Measurements from ENCODE around the gene FAM171A1. TPM values are rescaled to one million over a fixed set of nuclear protein-coding genes. Genes with fewer than 3 reads are reported as not detected.
"Not testable (repeated sequence)": the region's sequence is repeated elsewhere in the genome, so short reads cannot be mapped to it uniquely, and the experiment has no call there.

Gene FAM171A1
- total RNA-seq, 1 donor from 2014 or later = 2.4 TPM

- no peak for DNase-seq (ENCODE audit: low spot score)
Observed at GRCh38 chr10:15344876-15345285, 26.2 kb downstream of the FAM171A1 start.

DNA sequence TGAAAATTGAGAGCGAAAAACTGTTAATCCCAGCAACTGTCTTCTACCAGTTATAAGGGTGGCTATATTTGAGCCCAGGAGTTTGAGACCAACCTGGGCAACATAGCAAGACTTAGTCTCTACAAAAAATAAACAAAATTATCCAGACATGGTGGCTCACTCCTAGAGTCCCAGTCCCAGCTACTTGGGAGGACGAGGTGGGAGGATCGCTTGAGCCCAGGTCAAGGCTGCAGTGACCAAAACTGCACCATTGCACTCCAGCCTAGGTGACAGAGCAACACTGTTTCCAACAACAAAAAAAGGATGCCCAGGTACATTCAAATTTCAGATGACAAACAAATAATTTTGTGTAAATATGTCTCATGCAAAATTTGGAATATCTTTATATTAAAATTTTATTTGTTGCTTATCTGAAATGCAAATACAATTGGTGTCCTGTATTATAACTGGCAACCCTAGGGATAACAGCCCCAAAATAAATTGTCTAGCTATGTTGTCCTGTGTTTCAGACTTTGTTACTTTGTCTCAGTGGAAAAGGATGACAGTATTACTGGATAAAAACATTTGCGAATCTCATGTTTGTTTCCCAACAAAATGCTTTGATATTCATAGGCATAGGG, 26.7 kb downstream of the FAM171A1 start:
- DNase-seq (ENCODE audit: low spot score) = no peak

DNA sequence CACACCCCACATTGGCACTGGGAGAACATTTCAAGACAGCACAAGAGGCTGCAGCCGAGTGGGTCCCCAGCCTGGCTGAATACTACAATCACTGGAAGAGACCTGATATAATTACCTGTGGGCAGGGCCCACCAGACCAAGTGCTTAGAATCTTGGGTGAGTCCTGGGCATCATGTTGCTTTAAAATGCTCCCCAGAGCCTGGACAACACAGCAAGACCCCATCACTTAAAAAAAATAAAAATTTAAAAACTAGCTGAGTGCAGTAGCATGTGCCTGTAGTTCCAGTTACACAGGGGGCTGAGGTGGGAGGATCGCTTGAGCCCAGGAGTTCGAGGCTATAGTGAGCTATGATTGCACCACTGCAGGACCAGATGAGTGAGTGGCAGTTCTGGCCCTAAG, 28.1 kb downstream of the FAM171A1 start:
- no peak for DNase-seq (ENCODE audit: low spot score)

DNA sequence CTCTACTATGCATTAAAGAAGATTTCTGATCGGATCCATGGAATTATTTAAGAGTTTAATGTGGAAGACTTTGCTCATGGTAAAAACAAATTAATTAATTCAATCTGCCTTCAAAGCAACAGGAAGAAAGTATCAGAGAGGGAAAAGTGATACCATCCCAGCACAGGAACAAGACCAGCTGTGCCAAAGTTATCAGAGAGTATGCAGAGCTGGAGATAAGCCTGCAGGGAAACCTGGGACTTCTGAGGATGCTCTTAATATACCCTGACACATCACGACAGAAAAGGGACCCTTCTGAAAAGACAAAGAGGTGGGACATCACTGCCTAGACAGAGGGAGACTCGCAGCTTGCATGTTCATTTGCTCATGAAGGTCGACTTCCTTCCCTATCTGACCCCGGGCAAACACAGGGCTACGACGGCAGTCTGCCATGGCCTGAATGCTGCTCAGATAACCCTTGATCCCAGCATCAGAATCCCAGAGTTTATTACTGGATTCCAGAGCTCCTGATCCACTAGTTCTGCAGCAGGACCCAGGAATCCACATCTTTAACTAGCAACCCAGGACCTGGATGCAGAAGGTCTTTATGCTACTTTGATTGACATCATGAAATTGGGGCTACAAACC, 29.5 kb downstream of the FAM171A1 start:
- DNase-seq (ENCODE audit: low spot score) = no peak

DNA sequence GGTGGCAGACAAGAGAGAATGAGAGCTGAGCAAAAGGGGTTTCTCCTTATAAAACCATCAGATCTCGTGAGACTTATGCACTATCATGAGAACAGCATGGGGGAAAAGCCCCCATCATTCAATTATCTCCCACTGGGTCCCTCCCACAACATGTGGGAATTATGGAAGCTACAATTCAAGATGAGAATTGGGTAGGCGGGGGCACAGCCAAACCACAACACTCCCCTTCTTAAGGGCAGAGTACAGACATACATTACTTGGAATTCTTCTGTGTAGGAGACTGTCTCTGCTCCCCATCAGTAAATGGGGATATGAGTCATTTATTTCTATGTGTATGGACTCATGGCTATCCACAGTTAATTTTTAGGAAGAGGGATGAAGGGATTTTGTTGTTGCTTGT, 31.2 kb downstream of the FAM171A1 start:
- peak; percentile 31 for DNase-seq (ENCODE audit: low spot score)

GRCh38 chr10:15337441-15337923, 33.6 kb downstream of the FAM171A1 start:
- not testable (repeated sequence) for DNase-seq (ENCODE audit: low spot score)

- DNase-seq (ENCODE audit: low spot score) = no peak
Observed at GRCh38 chr10:15336211-15336610, 34.9 kb downstream of the FAM171A1 start.

DNA sequence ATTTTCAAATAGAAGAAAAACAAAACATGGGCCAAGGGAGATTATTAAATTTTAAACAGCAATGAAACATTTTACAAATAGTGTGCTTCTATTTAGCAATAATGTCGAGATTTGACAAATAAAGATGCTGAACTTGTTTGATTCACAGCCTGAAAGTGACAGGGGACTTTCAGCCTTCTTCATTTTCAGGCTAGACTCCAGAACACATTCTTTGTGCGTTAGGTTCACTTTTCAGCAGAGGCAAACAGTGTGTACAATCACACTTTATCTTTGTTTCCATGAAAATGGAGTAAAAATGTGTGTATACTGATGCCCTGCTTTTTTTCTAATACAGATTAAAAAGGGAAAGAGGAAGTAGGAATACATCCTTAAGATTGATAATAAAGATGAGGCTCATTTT, 35.6 kb downstream of the FAM171A1 start:
- DNase-seq (ENCODE audit: low spot score) = no peak

DNA sequence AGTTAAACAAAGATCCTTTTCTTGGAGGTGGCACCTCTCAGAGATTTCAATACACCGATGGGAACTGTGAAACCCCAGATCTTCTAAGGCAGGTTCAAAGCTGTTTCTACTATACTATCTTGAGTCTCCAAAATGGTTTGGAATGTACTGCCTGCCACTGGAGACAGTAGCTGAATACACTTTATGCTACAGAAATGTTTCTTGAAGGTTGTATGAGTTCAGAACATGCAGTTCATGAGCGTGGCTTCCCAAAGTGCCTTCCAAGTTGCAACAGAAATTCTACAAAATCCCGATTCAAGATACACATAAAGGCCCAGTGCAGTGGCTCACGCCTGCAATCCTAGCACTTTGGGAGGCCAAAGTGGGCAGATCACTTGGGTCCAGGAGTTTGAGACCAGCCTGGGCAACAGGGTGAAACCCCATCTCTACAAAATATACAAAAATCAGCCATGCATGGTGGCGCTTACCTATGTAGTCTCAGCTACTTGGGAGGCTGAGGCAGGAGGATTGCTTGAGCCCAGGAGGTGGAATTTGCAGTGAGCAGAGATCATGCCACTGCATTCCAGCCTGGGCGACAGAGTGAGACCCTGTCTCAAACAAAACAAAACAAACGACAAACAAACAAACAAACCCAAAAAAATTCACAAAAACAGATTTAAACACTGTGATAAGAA, 36.3 kb downstream of the FAM171A1 start:
- no peak for DNase-seq (ENCODE audit: low spot score)

- no peak for DNase-seq (ENCODE audit: low spot score)
Observed at GRCh38 chr10:15333909-15334649, 37.0 kb downstream of the FAM171A1 start.

- not testable (repeated sequence) for DNase-seq (ENCODE audit: low spot score)
Observed at GRCh38 chr10:15333181-15333580, 37.9 kb downstream of the FAM171A1 start.

GRCh38 chr10:15331461-15331860, 39.6 kb downstream of the FAM171A1 start:
- DNase-seq (ENCODE audit: low spot score) = no peak

DNA sequence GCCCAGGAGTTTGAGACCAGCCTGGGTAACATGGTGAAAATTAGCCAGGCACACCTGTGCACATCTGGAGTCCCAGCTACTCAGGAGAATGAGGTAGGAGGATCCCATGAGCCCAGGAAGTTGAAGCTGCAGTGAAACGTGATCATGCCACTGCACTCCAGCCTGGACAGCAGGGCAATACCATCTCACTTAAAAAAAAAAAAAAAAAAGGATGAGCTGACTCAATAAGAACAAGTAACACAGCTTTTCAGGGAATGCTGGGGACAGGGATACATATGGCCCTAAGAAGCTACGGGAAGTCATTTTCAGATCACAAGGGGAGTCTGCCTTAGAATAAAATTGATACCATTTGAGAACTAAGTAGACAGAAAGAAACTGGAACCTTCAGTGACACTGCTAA, 41.7 kb downstream of the FAM171A1 start:
- DNase-seq (ENCODE audit: low spot score) = no peak

DNA sequence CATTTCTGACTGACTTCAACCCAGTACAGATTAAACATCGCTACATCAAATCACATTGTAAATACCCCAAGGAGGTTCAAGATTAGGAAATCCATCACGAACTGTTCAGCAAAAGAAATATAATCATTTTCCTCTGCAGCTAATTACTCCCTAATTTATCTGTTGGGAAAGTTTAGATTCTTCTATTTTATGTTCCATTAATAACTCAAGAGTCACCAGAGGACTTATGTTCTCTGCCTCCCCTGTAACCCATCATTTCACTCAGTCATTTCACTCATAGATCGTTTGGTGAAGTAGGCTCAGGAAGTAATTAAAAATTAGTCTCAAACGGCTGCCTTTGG, 45.2 kb downstream of the FAM171A1 start:
- no peak for DNase-seq (ENCODE audit: low spot score)

DNA sequence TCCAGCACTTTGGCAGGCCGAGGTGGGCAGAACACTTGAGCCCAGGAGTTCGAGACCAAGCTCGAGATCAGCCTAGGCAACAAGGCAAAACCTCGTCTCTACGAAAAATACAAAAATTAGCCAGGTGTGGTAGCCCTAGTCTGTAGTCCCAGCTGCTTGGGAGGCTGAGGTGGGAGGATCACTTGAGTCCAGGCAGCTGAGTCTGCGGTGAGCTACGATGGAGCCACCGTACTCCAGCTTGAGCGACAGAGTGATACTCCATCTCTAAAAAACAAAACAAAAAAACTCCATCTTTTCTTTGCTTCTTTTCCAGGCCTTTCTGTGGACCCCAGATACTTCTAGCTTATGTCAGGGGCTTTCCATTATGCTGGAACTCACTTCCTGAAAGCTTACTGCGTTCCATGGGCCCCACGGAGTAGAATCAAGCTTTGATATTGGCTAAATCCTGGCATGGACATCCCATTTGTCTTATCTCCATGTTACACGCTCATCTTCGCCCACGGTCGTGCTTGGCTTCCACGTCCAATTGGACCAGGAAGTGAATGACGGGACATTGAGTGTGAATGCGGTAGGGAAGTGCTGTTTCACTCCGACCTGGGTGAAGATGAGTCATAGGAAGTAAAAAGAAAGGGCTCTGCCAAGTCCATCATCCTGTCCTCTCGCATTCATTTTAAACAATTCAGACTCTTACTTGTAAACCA, 45.7 kb downstream of the FAM171A1 start:
- no peak for DNase-seq (ENCODE audit: low spot score)

GRCh38 chr10:15324611-15325010, 46.5 kb downstream of the FAM171A1 start:
- no peak for DNase-seq (ENCODE audit: low spot score)

- DNase-seq (ENCODE audit: low spot score) = no peak
Observed at GRCh38 chr10:15324113-15324512, 47.0 kb downstream of the FAM171A1 start.

- no peak for DNase-seq (ENCODE audit: low spot score)
Observed at GRCh38 chr10:15322356-15322755, 48.7 kb downstream of the FAM171A1 start.

DNA sequence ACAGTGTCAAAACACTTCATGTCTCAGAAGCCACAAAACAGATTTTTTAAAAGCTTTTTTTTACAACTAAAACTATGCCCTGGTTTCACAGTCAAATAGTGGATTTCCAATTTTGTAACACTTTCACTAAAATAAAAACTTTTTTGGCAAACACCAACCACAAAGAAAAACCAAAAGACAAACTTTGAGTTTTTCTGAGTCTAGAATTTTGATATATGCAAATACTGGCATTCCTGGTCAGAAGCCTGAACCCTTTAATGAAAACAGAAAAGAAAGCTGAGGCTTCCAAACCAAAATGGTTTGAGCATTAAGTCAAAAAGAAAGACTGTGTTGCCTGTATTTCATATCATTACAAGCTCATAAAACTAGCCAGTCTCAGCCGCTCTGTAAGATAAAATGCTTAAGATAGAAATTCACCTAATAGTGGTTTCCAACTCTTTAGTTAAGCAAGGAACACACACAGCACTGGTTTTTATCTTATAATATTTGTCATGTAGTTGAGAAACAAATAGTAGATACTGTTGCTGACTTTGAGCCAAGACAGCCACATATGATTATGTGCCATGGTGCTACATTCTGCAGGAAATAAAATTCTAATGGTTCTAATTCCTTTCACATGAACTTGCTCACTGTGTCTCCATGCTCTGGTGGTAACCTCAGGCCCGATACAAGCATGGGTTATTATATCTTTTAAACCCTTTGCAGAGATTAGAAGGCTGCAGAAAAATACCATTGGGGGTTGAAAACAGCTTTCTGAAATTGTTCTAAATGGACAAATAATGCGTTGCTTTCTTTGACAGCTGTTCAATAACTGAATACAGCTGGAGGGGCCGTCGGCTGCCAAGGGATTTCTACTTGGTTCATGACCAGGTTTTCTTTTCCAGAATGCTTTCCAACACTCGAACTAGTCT, 49.4 kb downstream of the FAM171A1 start:
- peak; percentile 94 for DNase-seq (ENCODE audit: low spot score)

- DNase-seq (ENCODE audit: low spot score) = no peak
Observed at GRCh38 chr10:15320522-15321203, 50.4 kb downstream of the FAM171A1 start.
